ENCODE results near the gene RB1. TPM values are rescaled to one million over a fixed set of nuclear protein-coding genes. Genes with fewer than 3 reads are reported as not detected.

RB1 gene
- total and polyA plus RNA-seq, 4 donors, result 10.0 to 69.9 (median 26.1) TPM

DNA sequence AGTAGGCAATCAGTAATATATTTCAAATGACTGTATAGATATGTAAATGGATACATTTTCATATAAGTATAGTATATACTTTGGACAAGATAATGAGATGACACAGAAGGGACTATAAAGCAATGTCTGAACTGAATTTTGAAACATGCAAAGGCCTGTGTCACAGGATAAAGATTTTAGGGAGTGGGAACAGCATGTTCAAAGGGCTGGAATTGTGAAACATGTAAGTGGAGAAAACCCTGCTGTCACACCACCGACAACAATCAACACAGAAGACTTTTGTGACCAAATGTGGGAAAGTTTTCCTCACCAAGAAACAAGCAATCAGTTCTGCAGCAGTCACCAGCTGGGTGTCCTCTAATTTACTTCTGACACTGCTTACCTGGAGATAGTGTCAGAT, 66.4 kb downstream of the RB1 start:
- WGBS, 2 donors, result 88 to 89% methylated on average over 1 of the region's 1 CpG
- DNase-seq, result no peak
- H3K27me3 ChIP-seq (ENCODE audit: control insufficient read depth in 3 of 3, insufficient read depth in 3 of 3, low read length in 2 of 3), result no peaks in the 10 kb centered on the region
- no peaks in the 10 kb centered on the region for H3K4me1 ChIP-seq (ENCODE audit: control insufficient read depth in 5 of 5, insufficient read depth in 5 of 5, low read length in 5 of 5)
- H3K36me3 ChIP-seq (ENCODE audit: control insufficient read depth in 4 of 4, insufficient read depth in 4 of 4, low read length in 4 of 4), result peaks cover 4 to 8% (median 7%) of the 10 kb centered on the region in 4 donors
- no peak overlapping the region for H3K27ac ChIP-seq (ENCODE audit: low read depth in 1 of 2, low read length in 1 of 2)
- H3K9me3 ChIP-seq (ENCODE audit: control insufficient read depth in 4 of 4, insufficient read depth in 3 of 4, low read length in 3 of 4), result no peaks in the 10 kb centered on the region
- H3K9ac ChIP-seq (ENCODE audit: insufficient read depth in 1 of 2, low read length in 2 of 2), result no peak overlapping the region
- TF ChIP-seq, protein P1, sequence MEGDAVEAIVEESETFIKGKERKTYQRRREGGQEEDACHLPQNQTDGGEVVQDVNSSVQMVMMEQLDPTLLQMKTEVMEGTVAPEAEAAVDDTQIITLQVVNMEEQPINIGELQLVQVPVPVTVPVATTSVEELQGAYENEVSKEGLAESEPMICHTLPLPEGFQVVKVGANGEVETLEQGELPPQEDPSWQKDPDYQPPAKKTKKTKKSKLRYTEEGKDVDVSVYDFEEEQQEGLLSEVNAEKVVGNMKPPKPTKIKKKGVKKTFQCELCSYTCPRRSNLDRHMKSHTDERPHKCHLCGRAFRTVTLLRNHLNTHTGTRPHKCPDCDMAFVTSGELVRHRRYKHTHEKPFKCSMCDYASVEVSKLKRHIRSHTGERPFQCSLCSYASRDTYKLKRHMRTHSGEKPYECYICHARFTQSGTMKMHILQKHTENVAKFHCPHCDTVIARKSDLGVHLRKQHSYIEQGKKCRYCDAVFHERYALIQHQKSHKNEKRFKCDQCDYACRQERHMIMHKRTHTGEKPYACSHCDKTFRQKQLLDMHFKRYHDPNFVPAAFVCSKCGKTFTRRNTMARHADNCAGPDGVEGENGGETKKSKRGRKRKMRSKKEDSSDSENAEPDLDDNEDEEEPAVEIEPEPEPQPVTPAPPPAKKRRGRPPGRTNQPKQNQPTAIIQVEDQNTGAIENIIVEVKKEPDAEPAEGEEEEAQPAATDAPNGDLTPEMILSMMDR (IDR thresholded peaks at IDR 0.05; ENCODE audit: control extremely low read depth, extremely low read depth), result no peak
- no peak overlapping the region for H3K4me3 ChIP-seq
- no peak for ATAC-seq (ENCODE audit: insufficient read depth, low FRiP score)

DNA sequence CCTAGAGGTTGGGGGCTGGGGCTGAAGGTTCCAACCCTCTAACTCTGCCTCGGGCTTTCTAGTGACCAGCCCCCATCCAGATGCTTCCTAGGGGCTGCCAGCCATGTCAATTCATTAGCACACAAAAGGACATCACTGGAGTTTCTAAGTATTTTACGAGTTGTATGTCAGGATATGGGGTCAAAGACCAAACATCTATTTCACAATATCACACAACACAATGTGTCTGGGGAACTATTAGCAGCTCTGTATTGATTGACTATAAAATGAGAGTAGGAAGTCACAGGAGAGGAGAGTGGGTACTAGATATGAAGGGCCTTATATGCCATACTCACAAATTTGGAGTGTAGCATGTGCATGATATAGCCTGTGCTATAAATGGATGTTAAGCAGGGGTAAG, 67.3 kb downstream of the RB1 start:
- ATAC-seq (ENCODE audit: insufficient read depth, low FRiP score), result no peak
- no peak overlapping the region for H3K4me3 ChIP-seq
- H3K4me1 ChIP-seq (ENCODE audit: control insufficient read depth in 5 of 5, insufficient read depth in 5 of 5, low read length in 5 of 5), result no peaks in the 10 kb centered on the region
- no peaks in the 10 kb centered on the region for H3K27me3 ChIP-seq (ENCODE audit: control insufficient read depth in 3 of 3, insufficient read depth in 3 of 3, low read length in 2 of 3)
- H3K27ac ChIP-seq (ENCODE audit: low read depth in 1 of 2, low read length in 1 of 2), result no peak overlapping the region
- TF ChIP-seq, protein P1 (IDR thresholded peaks at IDR 0.05; ENCODE audit: control extremely low read depth, extremely low read depth), result no peak
- peaks cover 4 to 9% (median 7%) of the 10 kb centered on the region in 4 donors for H3K36me3 ChIP-seq (ENCODE audit: control insufficient read depth in 4 of 4, insufficient read depth in 4 of 4, low read length in 4 of 4)
- WGBS, 2 donors, result 77 to 86% methylated on average over 2 of the region's 2 CpGs
- no peaks in the 10 kb centered on the region for H3K9me3 ChIP-seq (ENCODE audit: control insufficient read depth in 4 of 4, insufficient read depth in 3 of 4, low read length in 3 of 4)
- H3K9ac ChIP-seq (ENCODE audit: insufficient read depth in 1 of 2, low read length in 2 of 2), result no peak overlapping the region
- no peak for DNase-seq

DNA sequence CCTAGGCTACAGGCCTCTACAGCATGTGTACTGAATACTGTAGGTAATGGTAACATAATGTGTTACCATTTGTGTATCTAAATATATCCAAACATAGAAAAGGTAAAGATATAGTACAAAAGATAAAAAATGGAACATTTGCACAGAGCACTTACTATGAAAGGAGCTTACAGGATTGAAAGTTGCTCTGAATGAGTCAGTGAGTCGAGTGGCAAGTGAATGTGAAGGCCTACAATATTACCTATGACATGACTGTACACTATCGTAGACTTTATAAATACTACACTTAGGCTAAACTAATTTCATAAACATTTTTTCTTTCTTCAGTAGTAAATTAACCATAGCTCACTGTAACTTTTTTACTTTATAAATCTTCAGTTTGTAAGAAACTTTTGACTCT, 74.3 kb downstream of the RB1 start:
- Histone ChIP-seq H3K4me1 (ENCODE audit: control insufficient read depth in 5 of 5, insufficient read depth in 5 of 5, low read length in 5 of 5) (no peaks in the 10 kb centered on the region), H3K9ac (ENCODE audit: insufficient read depth in 1 of 2, low read length in 2 of 2) (no peak overlapping the region), H3K27me3 (ENCODE audit: control insufficient read depth in 3 of 3, insufficient read depth in 3 of 3, low read length in 2 of 3) (no peaks in the 10 kb centered on the region), H3K9me3 (ENCODE audit: control insufficient read depth in 4 of 4, insufficient read depth in 3 of 4, low read length in 3 of 4) (no peaks in the 10 kb centered on the region), H3K4me3 (no peak overlapping the region), H3K27ac (ENCODE audit: low read depth in 1 of 2, low read length in 1 of 2) (no peak overlapping the region), H3K36me3 (ENCODE audit: control insufficient read depth in 4 of 4, insufficient read depth in 4 of 4, low read length in 4 of 4) (peaks cover 2 to 15% (median 7%) of the 10 kb centered on the region in 4 donors)
- ATAC-seq (ENCODE audit: insufficient read depth, low FRiP score) (no peak), DNase-seq (no peak)
- 94 to 96% methylated on average over 2 of the region's 2 CpGs for WGBS, 2 donors
- TF ChIP-seq, protein P1 (IDR thresholded peaks at IDR 0.05; ENCODE audit: control extremely low read depth, extremely low read depth), result no peak

DNA sequence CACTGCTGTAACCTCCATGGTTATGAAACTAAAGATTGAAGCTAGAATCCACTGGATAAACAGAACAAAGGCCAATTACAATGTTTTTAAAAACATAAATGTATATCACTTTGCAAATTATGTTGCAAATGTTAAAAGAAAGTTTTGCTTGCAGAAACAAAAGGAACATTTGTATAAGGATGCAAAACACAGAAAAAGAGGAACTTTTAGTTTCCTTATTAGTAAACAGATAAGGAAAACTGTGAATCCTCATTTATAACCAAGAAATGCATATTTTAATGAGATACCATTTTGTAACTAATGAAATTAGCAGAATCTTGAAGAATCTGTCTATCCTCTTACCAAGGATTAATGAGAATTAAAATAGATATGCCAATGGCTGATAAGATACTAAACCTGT, 77.0 kb downstream of the RB1 start:
- H3K9ac ChIP-seq (ENCODE audit: insufficient read depth in 1 of 2, low read length in 2 of 2), result no peak overlapping the region

More for the DNA sequence above, 77.0 kb downstream of the RB1 start:
- peaks cover 4 to 11% (median 6%) of the 10 kb centered on the region in 4 donors for H3K36me3 ChIP-seq (ENCODE audit: control insufficient read depth in 4 of 4, insufficient read depth in 4 of 4, low read length in 4 of 4)
- H3K27ac ChIP-seq (ENCODE audit: low read depth in 1 of 2, low read length in 1 of 2), result no peak overlapping the region
- no peak overlapping the region for H3K4me3 ChIP-seq
- no peak for ATAC-seq (ENCODE audit: insufficient read depth, low FRiP score)
- no peaks in the 10 kb centered on the region for H3K4me1 ChIP-seq (ENCODE audit: control insufficient read depth in 5 of 5, insufficient read depth in 5 of 5, low read length in 5 of 5)
- no peaks in the 10 kb centered on the region for H3K9me3 ChIP-seq (ENCODE audit: control insufficient read depth in 4 of 4, insufficient read depth in 3 of 4, low read length in 3 of 4)
- no peaks in the 10 kb centered on the region for H3K27me3 ChIP-seq (ENCODE audit: control insufficient read depth in 3 of 3, insufficient read depth in 3 of 3, low read length in 2 of 3)
- no peak for DNase-seq
- TF ChIP-seq, protein P1 (IDR thresholded peaks at IDR 0.05; ENCODE audit: control extremely low read depth, extremely low read depth), result no peak

Measured in lung (tissue), 12 donors.